Activated naive CD4-positive, alpha-beta T cell treated with anti-CD3 and anti-CD28 coated beads, Interleukin-2, amount 50 U/mL, for 72 hours (primary cell): ENCODE data around the gene CREBRF. TPM values are rescaled to one million over a fixed set of nuclear protein-coding genes. Genes with fewer than 3 reads are reported as not detected.
A peak's percentile ranks its signal among the peaks of the same experiment; 100 is the strongest.
"Not testable (repeated sequence)": the region's sequence is repeated elsewhere in the genome, so short reads cannot be mapped to it uniquely, and the experiment has no call there.

Source experiments
- ATAC-seq, 2 donors: fragments of 150-1000 bp; cut with Tn5 transposase; 2 replicates each; pipeline ENCODE4 v1.10.0; 2021; ENCODE audit warnings: mild to moderate bottlenecking in 2 of 2, moderate library complexity in 2 of 2
- DNase-seq, 2 donors: peaks; one replicate each; pipeline ENCODE4 v3.0.0; 2021 to 2022; ENCODE audit warnings: low spot score in 2 of 2
- H3K27ac Mint-ChIP-seq, 2 donors: one replicate each; pipeline ENCODE4 v1.8.0; 2022; ENCODE audit warnings: mild to moderate bottlenecking in 2 of 2, mixed read lengths in 2 of 2
- H3K36me3 Mint-ChIP-seq, 2 donors: one replicate each; pipeline ENCODE4 v1.8.0; 2022; ENCODE audit warnings: mixed read lengths in 2 of 2
- H3K9me3 Mint-ChIP-seq, 2 donors: one replicate each; pipeline ENCODE4 v1.8.0; 2022; ENCODE audit warnings: mixed read lengths in 2 of 2
- total RNA-seq, 2 donors: library from RNA; stranded (reverse); gene quantifications; one replicate each; pipeline ENCODE4 v1.2.3, GENCODE V29; 2022

The CREBRF gene
- total RNA-seq, 2 donors from 2014 or later: 12.7 to 39.6 TPM

DNA sequence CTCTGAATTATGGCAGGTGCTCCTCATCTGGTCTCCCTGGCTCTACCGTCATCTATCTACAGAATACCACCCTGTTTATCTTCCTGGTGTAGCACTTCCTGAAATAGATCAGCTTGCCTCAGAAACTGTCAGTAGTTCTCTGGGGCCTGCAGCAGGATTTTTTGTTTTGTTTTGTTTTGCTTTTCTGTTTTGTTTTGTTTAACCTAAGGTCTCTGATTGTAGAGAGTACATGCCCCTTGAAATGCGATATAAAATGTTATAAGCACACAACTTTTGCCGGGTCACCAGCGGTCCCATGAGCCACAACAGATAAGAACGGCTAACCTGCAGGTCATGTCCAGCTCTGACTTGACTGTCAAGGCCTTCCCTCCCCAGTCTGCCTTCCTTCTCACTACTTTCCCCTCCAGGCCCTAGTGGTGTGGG is 26.6 kb upstream of the CREBRF start:
- H3K9me3 Mint-ChIP-seq: no peaks in the 10 kb centered on the region
- DNase-seq (no peak), ATAC-seq (no peak)
- H3K27ac Mint-ChIP-seq: no peak overlapping the region
- H3K36me3 Mint-ChIP-seq: peaks cover 0 to 6% of the 10 kb centered on the region in 2 donors

DNA sequence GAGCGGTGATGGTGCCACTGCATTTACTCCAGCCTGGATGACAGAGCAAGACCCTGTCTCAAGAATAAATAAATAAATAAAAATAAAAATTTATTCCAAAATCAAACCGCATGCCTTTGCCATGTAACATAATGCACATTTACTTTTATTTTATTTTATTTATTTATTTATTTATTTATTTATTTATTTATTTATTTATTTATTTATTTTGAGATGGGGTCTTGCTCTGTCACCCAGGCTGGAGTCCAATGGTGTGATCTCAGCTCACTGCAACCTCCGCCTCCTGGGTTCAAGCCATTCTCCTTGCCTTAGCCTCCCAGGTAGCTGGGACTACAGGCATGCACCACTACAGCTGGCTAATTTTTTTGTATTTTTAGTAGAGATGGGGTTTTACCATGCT is 24.1 kb upstream of the CREBRF start:
- not testable (repeated sequence) for ATAC-seq, H3K9me3 Mint-ChIP-seq

DNA sequence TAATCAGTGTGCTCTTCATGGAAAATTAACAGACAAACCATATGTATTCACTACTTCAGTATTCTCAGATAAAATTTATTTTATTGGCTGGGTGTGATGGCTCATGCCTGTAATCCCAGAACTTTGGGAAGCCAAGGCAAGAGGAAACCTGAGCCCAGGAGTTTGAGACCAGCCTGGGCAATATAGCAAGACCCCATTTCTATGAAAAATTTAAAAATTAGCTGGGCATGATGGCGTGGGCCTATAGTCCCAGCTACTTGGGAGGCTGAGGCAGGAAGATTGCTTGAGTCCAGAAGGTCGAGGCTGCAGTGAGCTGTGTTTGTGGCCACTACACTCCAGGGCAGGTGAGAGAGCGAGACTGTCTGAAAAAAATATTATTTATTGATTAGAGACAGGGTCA is 23.4 kb upstream of the CREBRF start:
- Mint-ChIP-seq H3K27ac (no peak overlapping the region), H3K36me3 (peaks cover 4 to 9% of the 10 kb centered on the region in 2 donors), H3K9me3 (no peaks in the 10 kb centered on the region)
- DNase-seq (no peak), ATAC-seq (no peak)

More for the DNA sequence above, 24.1 kb upstream of the CREBRF start:
- H3K36me3 Mint-ChIP-seq, DNase-seq, H3K27ac Mint-ChIP-seq: not testable (repeated sequence)

DNA sequence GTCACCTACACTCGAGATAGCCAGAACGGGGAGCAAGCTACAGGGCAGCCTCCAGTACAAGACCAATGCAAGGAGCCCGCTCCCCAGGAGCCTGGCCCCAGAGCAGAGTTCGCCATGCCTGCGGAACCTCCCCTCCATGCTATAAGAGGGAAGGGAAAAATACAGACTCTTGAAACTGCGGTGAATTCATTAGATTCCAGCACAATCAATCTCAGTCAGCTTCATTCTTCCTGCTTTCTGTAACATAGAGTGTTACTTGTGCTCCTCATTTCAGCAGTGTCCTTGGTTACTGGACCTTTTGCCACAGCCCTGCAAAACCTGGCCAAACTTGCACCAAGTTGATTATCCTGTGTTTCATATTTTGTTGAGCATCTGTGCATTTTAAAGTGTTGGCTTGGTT is 22.2 kb upstream of the CREBRF start:
- peaks cover 4 to 9% of the 10 kb centered on the region in 2 donors for H3K36me3 Mint-ChIP-seq
- no peaks in the 10 kb centered on the region for H3K9me3 Mint-ChIP-seq
- DNase-seq (no peak), ATAC-seq (no peak)
- peak overlapping the region; percentile 84 to 88 for H3K27ac Mint-ChIP-seq

DNA sequence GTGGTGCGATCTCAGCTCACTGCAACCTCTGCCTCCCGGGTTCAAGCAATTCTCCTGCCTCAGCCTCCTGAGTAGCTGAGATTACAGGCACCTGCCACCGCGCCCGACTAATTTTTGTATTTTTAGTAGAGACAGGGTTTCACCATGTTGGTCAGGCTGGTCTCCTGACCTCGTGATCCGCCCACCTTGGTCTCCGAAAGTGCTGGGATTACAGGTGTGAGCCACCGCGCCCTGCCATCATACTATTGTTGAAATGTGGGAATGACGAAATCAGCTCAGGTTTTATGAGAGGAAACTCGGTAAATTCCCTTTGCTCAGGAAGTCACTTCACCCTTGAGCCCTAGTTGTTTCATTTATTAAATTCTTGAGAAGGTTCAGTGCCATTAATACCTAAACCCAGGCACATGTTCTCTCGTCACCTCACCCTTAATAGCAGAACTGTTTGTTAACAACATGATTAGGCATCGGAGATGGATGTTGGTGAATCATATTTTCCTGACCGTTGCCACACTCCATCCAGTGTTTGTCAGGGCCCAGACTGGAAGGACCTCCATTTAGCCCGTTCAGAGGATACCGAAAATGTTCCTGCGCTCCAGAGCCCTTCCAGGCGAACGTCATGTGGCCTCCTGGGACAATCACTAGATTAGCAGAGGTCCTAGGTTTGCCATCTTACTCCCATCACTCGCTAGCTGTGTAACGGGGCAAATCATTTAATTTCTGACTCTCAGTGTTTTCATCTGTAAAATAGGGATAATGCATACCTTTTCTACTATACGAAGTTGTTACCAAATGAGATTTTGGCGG is 20.0 kb upstream of the CREBRF start:
- peaks cover 0 to 3% of the 10 kb centered on the region in 2 donors for H3K9me3 Mint-ChIP-seq
- H3K36me3 Mint-ChIP-seq: peaks cover 4 to 24% of the 10 kb centered on the region in 2 donors
- ATAC-seq (peak in 1 of 2 donors; percentile 67), DNase-seq (peak; percentile 25 to 74)
- peak overlapping the region; percentile 88 to 95 for H3K27ac Mint-ChIP-seq

DNA sequence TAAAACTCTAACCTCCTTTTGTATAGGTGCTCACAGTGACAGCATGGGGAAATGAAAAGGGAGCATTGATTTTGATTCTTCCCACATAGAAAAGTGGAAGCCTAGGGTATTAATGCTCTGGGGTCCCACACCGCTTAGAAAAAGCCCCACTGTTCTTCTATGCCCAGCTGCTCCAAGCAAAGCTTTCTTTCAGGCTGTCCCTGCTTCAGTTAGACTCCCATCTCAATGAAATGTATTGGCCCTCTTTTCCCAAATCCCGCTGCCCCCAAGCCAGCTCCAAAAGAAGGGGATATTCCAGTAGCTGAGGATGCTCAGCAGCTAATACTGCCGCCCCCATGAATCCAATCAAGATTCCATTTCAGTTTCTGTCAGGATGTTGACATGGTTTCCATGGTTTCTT is 17.0 kb upstream of the CREBRF start:
- peaks cover 4 to 24% of the 10 kb centered on the region in 2 donors for H3K36me3 Mint-ChIP-seq
- ATAC-seq: no peak
- DNase-seq: no peak
- H3K27ac Mint-ChIP-seq: peak overlapping the region; percentile 84 to 85
- H3K9me3 Mint-ChIP-seq: peaks cover 0 to 3% of the 10 kb centered on the region in 2 donors

DNA sequence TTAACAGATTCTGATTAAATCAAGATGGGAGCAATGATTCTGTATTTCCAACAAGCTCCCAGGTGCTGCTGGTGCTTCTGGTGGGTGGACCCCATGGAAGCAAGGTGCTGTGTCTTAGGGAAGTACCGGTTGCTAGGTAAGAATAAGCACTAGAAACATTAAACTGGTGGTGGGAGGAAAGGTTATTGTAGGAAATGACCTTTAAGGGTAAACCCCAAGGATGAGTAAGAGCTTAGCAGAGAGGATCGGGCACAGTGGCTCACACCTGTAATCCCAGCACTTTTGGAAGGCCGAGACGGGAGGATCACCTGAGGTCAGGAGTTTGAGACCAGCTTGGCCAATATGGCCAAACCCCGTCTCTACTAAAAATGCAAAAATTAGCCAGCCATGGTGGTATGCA is 16.2 kb upstream of the CREBRF start:
- peaks cover 4 to 16% of the 10 kb centered on the region in 2 donors for H3K36me3 Mint-ChIP-seq
- H3K9me3 Mint-ChIP-seq: peaks cover 0 to 3% of the 10 kb centered on the region in 2 donors
- no peak for DNase-seq
- peak overlapping the region; percentile 84 to 85 for H3K27ac Mint-ChIP-seq
- ATAC-seq: peak in 1 of 2 donors; percentile 58

DNA sequence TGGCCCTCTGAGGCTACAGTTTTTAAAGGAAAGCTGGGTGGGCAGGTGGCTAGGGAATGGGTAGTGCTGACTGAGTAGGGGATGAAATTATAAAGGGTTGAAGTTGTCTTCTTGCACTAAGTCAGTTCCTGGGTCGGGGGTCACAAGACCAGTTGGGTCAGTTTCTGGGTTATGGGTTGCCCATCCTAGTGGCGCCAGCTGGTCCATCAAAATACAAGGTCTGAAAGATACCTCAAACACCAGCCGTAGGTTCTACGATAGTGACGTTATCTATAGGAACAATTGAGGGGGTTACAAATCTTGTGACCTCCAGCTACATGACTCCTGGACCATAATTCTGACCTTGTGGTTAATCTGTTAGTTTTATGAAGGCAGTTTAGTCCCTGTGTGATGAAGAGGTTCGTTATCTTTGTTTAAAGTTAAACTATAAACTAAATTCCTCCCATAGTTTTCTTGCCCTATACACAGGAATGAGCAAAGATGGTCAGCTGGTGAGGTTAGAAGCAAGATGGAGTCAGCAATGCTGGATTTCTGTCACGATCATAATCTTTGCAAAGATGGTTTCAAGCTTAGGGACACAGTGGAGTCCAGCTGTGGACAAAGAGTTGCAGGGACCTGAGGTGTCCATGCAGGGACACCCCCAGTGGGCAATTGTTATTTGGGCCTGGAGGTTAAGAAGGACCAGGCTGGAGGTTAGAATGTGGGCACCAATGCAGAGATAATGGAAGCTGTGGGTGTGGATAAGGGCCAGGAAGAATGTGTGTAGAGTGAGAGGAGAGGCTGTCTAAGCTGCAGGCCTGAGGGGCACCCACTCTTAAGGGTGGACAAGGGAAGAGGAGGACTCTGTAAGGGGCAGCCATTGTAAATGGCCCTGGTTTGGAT is 14.0 kb upstream of the CREBRF start:
- no peak for ATAC-seq
- DNase-seq: no peak
- Mint-ChIP-seq H3K27ac (peak overlapping the region in 1 of 2 donors; percentile 39), H3K36me3 (peaks cover 0 to 15% of the 10 kb centered on the region in 2 donors), H3K9me3 (peaks cover 0 to 3% of the 10 kb centered on the region in 2 donors)

DNA sequence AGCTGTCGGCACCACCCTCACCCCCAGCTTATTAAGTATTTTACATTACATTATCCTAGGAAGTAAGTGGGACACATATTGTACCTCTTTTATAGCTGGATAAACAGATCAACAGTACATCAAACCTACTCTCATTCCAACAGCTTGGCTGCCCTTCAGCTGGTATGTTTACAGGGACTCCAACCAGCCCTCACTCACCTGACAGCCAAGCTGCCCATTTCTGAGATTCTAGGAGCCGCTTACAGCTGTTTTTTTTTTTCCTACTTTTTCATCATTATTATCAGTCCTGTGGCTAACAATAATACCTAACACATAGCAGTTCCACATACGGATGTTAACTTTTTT is 13.4 kb upstream of the CREBRF start:
- peaks cover 0 to 3% of the 10 kb centered on the region in 2 donors for H3K9me3 Mint-ChIP-seq
- no peak for DNase-seq
- ATAC-seq: no peak
- peaks cover 0 to 15% of the 10 kb centered on the region in 2 donors for H3K36me3 Mint-ChIP-seq
- H3K27ac Mint-ChIP-seq: peak overlapping the region in 1 of 2 donors; percentile 39

DNA sequence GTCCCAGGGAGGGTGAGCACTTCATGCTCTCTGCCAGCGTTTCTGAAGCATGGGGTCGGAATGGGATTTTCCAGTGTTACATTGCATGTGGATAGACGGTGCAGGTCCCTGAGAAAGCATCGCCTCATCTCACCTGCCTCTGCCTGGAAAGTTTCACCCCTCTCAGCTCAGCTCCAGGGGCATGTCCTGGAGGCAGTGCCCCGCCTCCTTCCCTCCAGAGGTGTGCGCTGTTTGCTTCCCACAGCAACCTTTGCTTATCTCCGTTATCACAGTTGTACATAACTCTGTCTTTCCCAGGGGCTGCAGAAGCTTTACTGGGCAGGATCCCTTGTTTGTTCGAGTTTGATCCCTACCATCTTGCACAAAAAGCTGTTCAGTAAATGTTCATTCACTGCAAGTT is 10.7 kb upstream of the CREBRF start:
- H3K27ac Mint-ChIP-seq: peak overlapping the region in 1 of 2 donors; percentile 50
- ATAC-seq: no peak
- peaks cover 0 to 3% of the 10 kb centered on the region in 2 donors for H3K36me3 Mint-ChIP-seq

DNA sequence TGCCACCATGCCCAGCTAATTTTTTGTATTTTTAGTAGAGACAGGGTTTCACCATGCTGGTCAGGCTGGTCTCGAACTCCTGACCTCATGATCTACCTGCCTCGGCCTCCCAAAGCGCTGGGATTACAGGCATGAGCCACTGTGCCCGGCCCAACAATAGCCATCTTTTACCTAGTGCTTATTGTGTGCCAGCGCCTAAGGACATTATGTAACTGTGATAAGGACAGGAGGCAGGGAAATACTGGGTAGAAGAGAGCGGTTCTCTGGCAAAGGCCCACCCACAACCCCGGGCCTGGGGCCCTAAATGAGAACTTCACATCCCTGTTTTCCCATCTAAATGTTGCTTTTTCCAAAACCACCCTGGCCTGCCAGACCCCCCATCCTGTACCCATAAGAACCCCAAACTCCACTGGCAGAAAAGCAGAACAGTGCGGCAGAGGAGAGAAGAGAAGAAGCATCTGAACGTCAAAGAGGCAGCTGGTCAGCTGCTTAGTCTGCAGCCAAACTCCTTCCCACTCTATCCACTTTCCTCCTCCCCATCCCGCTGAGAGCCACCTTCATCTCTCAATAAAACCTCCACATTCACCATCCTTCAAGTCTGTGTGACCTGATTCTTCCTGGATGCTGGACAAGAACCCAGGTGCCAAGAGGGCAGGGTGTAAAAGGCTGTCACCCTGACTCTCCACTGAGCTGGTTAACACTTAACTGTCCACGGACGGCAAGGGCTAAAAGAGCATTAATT is 8.9 kb upstream of the CREBRF start:
- peak overlapping the region in 1 of 2 donors; percentile 81 for H3K27ac Mint-ChIP-seq
- H3K9me3 Mint-ChIP-seq, DNase-seq, H3K36me3 Mint-ChIP-seq, ATAC-seq: not testable (repeated sequence)

More for the DNA sequence above, 10.7 kb upstream of the CREBRF start:
- H3K9me3 Mint-ChIP-seq: peaks cover 0 to 1% of the 10 kb centered on the region in 2 donors
- no peak for DNase-seq

DNA sequence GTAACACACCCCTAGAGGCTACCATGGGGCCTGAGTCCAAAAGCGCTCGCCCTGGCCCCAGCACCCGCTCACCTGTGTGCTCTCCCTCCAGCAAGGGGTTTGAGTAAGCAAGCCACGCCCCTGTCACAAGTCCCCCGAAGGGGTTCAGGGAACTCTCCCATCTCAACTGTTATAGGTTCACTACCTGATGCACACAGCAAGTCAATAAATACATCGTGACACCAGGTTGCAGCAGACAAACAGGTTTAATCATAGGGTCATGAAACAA is 8.4 kb upstream of the CREBRF start:
- no peaks in the 10 kb centered on the region for H3K9me3 Mint-ChIP-seq
- no peak overlapping the region for H3K27ac Mint-ChIP-seq
- no peak for DNase-seq
- no peak for ATAC-seq
- H3K36me3 Mint-ChIP-seq: no peaks in the 10 kb centered on the region

DNA sequence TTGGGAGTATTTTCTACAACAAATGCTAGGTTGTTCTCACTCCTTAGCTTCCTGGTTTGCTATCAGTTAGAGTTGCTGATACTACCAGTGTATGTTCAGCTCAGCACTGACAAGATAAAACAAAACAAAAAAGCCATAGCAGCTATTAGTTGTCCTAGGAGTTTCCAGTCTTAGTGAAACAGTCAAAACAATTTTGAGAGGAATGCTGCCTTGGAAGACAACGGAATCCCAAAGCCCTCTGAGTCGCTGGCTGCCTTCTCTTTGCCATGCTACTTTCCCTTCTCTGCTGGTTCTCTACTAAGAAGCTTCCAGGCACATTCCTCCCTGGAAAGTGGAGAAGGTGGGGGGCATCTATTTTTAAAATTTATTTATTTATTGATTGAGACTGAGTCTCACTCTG is 5.4 kb upstream of the CREBRF start:
- Mint-ChIP-seq H3K27ac (no peak overlapping the region), H3K9me3 (no peaks in the 10 kb centered on the region), H3K36me3 (no peaks in the 10 kb centered on the region)
- no peak for DNase-seq
- ATAC-seq: no peak

DNA sequence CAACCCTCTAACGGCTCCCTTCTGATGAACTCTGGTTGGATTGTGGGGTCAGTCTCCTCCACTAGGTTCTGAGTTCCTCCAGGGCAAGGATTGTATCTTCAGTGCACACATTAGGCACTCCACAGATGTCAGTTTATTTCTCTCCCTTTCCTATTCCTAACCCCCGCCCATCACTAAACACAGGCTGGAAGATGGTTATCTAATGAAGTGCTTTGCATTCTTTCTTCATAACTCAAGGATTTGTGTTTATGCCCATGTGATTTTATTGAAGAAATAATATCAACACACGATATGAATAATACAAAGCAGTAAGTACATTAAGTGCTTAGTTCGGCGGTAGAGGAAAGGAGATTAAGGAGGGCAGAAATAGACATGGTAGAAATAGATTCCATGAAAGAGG is 4.4 kb upstream of the CREBRF start:
- Mint-ChIP-seq H3K36me3 (no peaks in the 10 kb centered on the region), H3K9me3 (no peaks in the 10 kb centered on the region), H3K27ac (no peak overlapping the region)
- DNase-seq (no peak), ATAC-seq (no peak)

DNA sequence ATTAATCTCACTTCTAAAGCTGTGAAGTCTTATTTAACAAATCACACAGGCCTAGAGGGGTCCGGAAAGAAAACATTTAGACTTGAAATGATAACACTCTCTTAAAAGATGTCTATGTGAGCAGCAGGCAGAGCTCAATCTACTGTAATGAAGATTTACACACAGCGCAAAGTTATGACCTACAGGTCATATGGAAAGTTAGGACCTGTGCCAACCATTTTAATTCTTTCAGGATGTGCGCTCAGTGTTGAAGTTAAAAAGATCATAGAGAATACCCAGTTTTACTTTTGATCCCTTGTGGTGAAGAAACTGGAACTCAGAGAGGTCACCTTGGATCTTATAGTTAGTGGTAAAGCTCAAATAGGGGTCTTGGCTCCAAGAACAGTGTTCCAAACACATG is 3.1 kb upstream of the CREBRF start:
- DNase-seq (no peak), ATAC-seq (no peak)
- Mint-ChIP-seq H3K27ac (no peak overlapping the region), H3K36me3 (no peaks in the 10 kb centered on the region), H3K9me3 (no peaks in the 10 kb centered on the region)

DNA sequence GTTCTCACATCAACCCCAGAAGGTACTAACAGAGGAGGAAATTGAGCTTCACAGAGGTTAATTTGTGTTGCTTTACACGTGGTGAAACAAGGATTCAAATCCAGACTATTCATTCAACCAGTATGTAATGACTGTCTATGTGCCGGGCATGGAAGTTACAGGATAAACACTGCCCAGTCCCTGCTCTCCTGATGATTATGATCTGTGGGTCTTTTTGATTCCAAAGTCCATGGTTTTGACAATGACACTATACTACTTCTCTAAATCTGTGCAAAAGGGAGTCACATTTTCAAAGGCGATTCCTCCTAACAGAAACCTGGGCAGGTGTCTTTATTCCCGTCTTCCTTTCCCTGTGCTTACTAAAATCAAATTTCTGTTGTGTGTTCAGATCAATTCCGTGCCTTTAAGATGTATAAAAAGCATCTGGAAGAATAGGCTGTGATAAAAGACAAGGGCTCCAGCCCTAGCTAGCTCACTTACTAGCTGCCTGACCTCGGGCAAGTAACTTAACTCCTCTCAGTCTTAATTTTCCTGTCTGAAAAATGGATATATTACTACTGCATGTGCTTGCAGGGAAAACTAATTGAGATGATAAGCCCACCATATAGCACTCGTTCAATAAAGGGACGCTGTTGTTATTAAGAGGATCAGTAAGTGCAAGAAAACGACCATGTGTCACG is 970 bp upstream of the CREBRF start:
- H3K9me3 Mint-ChIP-seq: no peaks in the 10 kb centered on the region
- ATAC-seq (no peak), DNase-seq (no peak)
- H3K27ac Mint-ChIP-seq: peak overlapping the region; percentile 91 to 97
- H3K36me3 Mint-ChIP-seq: no peaks in the 10 kb centered on the region

DNA sequence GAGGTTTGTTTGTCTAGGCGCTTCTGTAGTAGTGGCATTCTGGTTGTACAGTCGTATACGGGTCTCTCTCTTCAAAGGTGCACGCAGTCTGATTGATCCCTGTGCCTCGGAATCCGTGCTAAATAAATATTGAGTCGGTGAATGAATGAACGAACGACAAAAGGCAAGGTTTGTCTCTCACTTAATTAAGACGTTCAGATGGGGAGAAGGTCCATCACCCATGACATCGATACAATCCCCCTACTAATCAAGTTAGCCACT is 500 bp upstream of the CREBRF start:
- no peaks in the 10 kb centered on the region for H3K36me3 Mint-ChIP-seq
- peak overlapping the region; percentile 91 to 97 for H3K27ac Mint-ChIP-seq
- ATAC-seq (no peak), DNase-seq (peak in 1 of 2 donors; percentile 10)
- no peaks in the 10 kb centered on the region for H3K9me3 Mint-ChIP-seq
